Vein endothelial cell (primary cell): ENCODE measurements around the gene THOC6. TPM values are rescaled to one million over a fixed set of nuclear protein-coding genes. Genes with fewer than 3 reads are reported as not detected.

Source experiments
- small RNA-seq: library from RNA; depleted of rRNA; stranded (forward); fragments of <200 nt; gene quantifications from one replicate; pipeline ENCODE3, GENCODE V24; 2012
- total RNA-seq: library from RNA; depleted of rRNA; stranded (reverse); fragments of >200 nt; gene quantifications from 2 replicates; pipeline ENCODE4 v1.2.3, GENCODE V29; 2012

THOC6 gene
- total RNA-seq: 24.8 and 35.3 TPM in 2 replicates

DNA sequence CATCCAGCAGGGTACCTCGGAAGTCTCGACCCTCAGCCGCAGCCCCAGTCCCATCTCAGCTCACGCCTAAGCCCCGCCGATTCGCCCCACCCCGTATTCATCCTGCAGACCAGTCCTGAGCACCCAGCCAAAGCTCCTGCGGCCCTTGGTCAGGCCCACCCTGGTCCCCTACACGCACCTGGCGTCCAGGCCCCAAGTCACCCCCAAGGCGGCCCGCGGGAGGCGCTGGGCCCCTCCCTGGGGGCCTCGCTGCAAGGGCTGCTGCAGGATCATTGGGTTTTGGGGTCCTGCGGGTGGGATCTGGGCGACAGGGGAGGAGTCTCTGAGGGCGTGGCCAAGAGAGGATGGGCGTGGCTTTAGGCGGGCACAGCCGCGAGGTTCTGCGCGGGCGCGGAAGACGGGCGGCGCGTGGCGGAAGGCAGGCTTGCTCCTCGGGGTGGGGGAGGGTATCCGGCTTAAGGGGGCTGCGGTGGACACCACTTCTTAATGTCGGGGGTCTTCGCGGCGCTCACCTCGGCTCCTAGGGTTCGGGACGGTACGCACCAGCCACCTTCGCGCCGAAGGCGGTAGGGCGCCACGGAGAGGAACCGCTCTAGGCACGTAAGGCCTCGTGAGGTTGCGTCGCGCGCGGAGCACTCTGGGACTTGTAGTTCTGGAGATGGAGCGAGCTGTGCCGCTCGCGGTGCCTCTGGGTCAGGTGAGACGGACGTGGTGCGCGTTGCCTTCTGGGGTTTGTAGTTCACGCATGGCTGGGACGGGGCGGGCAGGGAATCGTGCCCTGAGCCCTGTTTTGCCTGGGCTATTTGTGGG, at the start of gene THOC6, which contains the start of gene HCFC1R1:
Gene THOC6 (plus strand): TSS at position 367 of the 810 bp plus-strand sequence. CDS start 292 bp downstream, at position 659.
Gene HCFC1R1 (minus strand): TSS at position 274 of the 810 bp plus-strand sequence. CDS start 1 bp downstream, at position 273.

DNA sequence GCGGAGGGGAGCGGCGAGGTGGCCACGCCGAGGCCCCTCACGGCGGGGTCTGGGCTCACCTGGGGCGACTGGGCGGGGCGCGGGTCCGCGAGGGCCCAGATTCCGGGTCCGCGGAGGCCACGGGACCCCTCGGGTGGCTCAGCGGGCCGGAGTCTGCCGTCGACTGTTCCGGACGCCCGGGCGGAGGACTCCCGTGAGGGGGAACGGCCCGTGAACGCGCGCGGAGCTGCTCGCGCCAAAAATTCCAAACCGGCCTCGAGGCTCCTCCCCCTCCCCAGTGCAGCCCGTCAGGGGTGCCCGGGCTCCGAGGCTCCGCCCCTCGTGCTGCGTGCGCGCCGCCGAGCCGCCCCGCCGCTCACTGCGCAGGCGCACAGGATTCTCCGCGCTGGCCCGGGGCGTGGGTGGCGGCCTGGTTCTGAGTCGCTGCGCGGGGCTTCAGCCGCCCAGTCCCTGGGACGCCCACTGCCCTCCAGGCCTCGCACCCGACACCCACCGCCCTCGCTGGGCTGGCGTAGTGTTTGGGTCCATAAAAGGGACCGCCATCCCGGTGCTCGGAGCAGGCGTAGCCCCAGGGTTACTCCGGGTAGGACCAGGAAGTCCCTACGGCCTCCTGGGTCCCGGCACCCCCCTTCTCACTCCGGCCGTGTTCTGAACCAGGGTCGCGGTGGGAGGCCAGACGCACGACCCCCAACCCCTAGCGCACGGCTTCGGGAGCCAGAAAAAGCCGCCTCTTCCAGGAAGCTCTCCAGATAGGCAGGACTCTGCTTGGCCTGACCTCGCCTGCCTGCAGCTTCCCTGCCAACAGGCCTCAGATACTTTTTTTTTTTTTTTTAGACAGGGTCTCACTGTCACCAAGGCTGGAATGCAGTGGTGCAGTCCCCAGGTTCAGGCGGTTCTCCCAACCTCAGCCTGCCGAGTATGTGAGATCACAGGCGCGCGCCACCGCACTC, 43.3 kb upstream of the THOC6 start, which contains the start of gene PKMYT1:
Gene PKMYT1 (minus strand): TSS at position 220 of the 950 bp plus-strand sequence. CDS start 789 bp downstream, outside the sequence.

GRCh38 chr16:3012828-3013420, 10.9 kb upstream of the THOC6 start, which contains the start of gene CLDN9:
Gene CLDN9, plus strand, starts transcription at chr16:3012923. Its CDS starts 440 bp downstream, at chr16:3013363.

GRCh38 chr16:3017794-3018506, 5.9 kb upstream of the THOC6 start, which contains the start of gene CLDN6:
Gene CLDN6, minus strand, starts transcription at chr16:3018183. Its CDS starts 2,162 bp downstream, at chr16:3016021.

GRCh38 chr16:3020247-3020603, 3.6 kb upstream of the THOC6 start, which contains the start of gene TNFRSF12A:
Gene TNFRSF12A, plus strand, starts transcription at chr16:3020368. Its CDS starts 30 bp downstream, at chr16:3020398.

DNA sequence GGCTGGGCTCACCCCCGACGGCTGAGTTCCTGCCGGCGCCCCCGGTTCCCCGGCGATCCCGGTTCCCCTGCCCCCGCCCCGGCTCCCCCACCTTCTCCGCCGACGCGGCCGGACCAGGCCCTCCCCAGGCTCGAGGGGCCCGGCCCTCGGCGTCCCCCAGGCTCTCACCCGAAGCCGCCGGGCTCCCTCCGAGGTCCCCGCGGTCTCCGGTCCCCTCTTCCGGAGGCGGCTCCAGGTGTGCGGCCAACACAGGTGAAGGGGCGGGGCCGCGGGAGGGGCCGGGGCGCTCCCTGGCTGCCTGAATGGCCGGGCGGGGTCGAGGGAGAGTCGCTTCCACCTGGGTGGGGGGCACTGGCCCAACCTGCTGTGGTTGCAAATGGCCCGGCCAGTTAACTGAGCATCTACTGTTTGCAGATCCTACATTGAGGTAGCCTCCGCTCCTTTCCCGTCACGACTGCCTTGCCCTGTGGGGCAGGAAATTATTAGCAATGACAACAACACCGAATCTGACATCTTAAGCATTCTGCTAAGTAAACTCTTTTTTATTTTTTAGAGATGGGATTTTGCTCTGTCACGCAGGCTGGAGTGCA, 13.0 kb downstream of the THOC6 start, which contains the start of gene BICDL2:
Gene BICDL2 (minus strand): TSS at position 219 of the 590 bp plus-strand sequence. CDS start 1,448 bp downstream, outside the sequence.

DNA sequence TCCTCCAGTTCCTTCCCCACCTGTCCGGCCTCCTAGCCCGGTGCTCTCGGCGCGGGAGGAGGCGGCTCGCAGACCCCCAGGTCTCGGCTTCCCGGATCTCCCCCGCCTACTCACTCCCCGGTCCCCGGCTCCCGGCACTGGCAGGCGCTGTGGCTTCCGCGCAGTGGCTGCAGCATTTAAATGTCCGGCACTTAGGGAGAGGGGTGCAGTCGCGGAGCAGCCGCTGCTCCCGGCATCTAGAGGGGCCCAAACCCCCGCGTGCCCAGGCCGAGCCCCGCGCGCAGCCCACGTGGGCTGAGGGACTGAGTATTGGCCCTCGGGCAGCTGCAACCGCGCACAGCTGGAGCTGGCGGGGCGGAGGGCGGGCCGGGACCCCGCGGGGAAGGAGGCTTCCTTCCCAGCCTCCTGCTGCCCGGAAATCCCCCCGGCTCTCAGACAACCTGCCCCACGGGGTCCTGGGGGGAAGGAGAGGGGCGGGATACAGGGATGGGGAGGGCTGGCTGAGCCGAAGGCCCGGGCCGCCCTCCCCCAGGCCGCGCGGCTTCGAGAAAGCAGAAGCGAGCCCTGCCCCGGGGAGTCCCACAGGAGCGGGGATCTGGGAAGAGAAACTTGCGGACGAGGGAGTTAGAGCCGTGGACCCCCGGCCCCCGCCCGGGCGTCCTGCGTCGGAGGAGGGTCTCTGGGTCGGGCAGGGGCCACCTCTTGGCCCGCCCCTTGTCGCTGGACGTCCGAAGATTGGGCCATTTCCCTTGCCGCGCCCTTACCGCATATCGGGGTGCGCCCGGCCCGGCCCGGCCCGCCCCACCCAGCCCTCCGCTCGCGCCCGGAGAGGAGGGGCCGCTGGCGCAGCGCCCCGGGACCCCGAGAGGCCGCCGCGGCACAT, 22.2 kb downstream of the THOC6 start, which contains the start of gene MMP25:
Gene MMP25 (plus strand): TSS at position 804 of the 883 bp plus-strand sequence. CDS start 357 bp downstream, outside the sequence.

DNA sequence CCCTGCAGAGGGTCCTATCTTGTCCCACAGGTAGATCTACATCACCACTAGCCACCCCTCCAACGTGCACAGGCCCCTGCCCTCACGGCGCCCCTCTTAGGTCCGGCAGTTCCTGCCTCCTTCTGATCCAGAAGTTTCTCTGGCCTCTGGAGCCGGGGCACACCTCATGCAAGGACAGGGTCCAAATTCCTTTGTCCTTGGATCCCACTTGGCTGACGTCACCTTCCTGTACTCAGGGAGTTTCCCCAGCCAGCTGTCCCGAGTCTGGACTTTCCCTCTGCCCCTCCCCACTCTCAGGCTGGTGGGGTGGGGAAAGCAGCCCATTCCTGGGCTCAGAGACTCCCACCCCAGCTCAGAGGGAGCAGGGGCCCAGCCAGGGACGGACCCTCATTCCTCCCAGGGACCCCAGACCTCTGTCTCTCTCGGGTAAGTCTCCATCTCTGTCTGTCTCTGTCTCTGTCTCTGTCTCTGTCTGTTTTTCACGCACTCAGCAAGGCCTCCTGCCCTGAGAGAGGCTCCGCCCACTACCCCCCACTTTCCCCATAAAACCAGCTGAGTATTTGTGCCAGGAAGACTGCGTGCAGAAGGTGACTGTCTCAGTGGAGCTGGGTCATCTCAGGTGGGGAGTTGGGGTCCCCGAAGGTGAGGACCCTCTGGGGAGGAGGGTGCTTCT, 41.4 kb downstream of the THOC6 start, which contains the start of gene IL32:
Gene IL32 (plus strand): TSS at position 572 of the 673 bp plus-strand sequence. CDS start 172 bp downstream, outside the sequence.

Small RNA genes lying within 50 kb of the gene (small RNA-seq; reads per million reads assigned to genes)
- not detected for gene LINC00514

Other genes starting within 250 kb of the THOC6 start
- 231 and 236 TPM in 2 replicates for gene ELOB, start 246.8 kb upstream of the THOC6 start, total RNA-seq
- not detected in 2 replicates for gene PRSS33, start 236.5 kb upstream of the THOC6 start, total RNA-seq
- gene PRSS41, start 225.6 kb upstream of the THOC6 start, total RNA-seq: not detected in 2 replicates
- gene PRSS21, start 206.8 kb upstream of the THOC6 start, total RNA-seq: 0.33 and 1.2 TPM in 2 replicates
- gene ZG16B, start 193.7 kb upstream of the THOC6 start, total RNA-seq: 0.33 TPM in 1 of 2 replicates, not detected in the other
- not detected in 2 replicates for gene PRSS22, start 165.9 kb upstream of the THOC6 start, total RNA-seq
- 44.9 and 49.0 TPM in 2 replicates for gene FLYWCH2, start 140.8 kb upstream of the THOC6 start, total RNA-seq
- gene FLYWCH1, start 112.1 kb upstream of the THOC6 start, total RNA-seq: 26.0 and 37.6 TPM in 2 replicates
- gene KREMEN2, start 59.8 kb upstream of the THOC6 start, total RNA-seq: not detected in 2 replicates
- 11.8 and 13.9 TPM in 2 replicates for gene PAQR4, start 54.7 kb upstream of the THOC6 start, total RNA-seq
- 9.6 and 11.4 TPM in 2 replicates for gene PKMYT1, start 43.6 kb upstream of the THOC6 start, total RNA-seq
- not detected in 2 replicates for gene CLDN9, start 11.1 kb upstream of the THOC6 start, total RNA-seq
- gene CLDN6, start 5.9 kb upstream of the THOC6 start, total RNA-seq: under 0.01 TPM in 1 of 2 replicates, not detected in the other
- gene TNFRSF12A, start 3.7 kb upstream of the THOC6 start, total RNA-seq: 116 and 149 TPM in 2 replicates
- 6.8 and 19.9 TPM in 2 replicates for gene HCFC1R1, start 93 bp upstream of the THOC6 start, total RNA-seq
- gene BICDL2, start 12.9 kb downstream of the THOC6 start, total RNA-seq: not detected in 2 replicates
- under 0.01 and 0.10 TPM in 2 replicates for gene MMP25, start 22.5 kb downstream of the THOC6 start, total RNA-seq
- 101 and 214 TPM in 2 replicates for gene IL32, start 41.6 kb downstream of the THOC6 start, total RNA-seq
- gene ZSCAN10, start 75.3 kb downstream of the THOC6 start, total RNA-seq: not detected in 2 replicates
- gene ZNF205, start 88.6 kb downstream of the THOC6 start, total RNA-seq: 21.4 and 35.3 TPM in 2 replicates
- gene ZNF213, start 111.0 kb downstream of the THOC6 start, total RNA-seq: 4.8 and 5.6 TPM in 2 replicates
- 0.33 TPM in 1 of 2 replicates, not detected in the other for gene OR1F1, start 164.2 kb downstream of the THOC6 start, total RNA-seq
- gene ZNF200, start 211.1 kb downstream of the THOC6 start, total RNA-seq: 12.7 and 13.5 TPM in 2 replicates
- gene MEFV, start 232.6 kb downstream of the THOC6 start, total RNA-seq: not detected in 2 replicates